22Rv1 (cell line): Measurements from ENCODE around the gene CDK11A.

ENCODE experiments used
- H3K27ac ChIP-seq: fragments of 450-650 bp; 2 replicates; pipeline ENCODE4 v1.5.1; 2017
- ZFX ChIP-seq: fragments of 450-650 bp; IDR thresholded peaks from 2 replicates; pipeline ENCODE4 v1.6.1; 2017; ENCODE audit warnings: antibody characterized with exemption, borderline replicate concordance
- TF ChIP-seq, protein P1 (sequence below): fragments of 450-650 bp; IDR thresholded peaks from 2 replicates; pipeline ENCODE4 v1.5.1; 2017; ENCODE audit warnings: mild to moderate bottlenecking

The CDK11A gene

GRCh38 chr1:1763657-1764621 lies 39.8 kb upstream of the CDK11A start:
- H3K27ac ChIP-seq, result peak overlapping the region; percentile 47

GRCh38 chr1:1761504-1762376 lies 37.6 kb upstream of the CDK11A start:
- TF ChIP-seq ZFX, result no peak
- TF ChIP-seq, protein P1, sequence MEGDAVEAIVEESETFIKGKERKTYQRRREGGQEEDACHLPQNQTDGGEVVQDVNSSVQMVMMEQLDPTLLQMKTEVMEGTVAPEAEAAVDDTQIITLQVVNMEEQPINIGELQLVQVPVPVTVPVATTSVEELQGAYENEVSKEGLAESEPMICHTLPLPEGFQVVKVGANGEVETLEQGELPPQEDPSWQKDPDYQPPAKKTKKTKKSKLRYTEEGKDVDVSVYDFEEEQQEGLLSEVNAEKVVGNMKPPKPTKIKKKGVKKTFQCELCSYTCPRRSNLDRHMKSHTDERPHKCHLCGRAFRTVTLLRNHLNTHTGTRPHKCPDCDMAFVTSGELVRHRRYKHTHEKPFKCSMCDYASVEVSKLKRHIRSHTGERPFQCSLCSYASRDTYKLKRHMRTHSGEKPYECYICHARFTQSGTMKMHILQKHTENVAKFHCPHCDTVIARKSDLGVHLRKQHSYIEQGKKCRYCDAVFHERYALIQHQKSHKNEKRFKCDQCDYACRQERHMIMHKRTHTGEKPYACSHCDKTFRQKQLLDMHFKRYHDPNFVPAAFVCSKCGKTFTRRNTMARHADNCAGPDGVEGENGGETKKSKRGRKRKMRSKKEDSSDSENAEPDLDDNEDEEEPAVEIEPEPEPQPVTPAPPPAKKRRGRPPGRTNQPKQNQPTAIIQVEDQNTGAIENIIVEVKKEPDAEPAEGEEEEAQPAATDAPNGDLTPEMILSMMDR, result no peak

More at GRCh38 chr1:1763657-1764621, 39.8 kb upstream of the CDK11A start:
- TF ChIP-seq ZFX, result no peak

DNA sequence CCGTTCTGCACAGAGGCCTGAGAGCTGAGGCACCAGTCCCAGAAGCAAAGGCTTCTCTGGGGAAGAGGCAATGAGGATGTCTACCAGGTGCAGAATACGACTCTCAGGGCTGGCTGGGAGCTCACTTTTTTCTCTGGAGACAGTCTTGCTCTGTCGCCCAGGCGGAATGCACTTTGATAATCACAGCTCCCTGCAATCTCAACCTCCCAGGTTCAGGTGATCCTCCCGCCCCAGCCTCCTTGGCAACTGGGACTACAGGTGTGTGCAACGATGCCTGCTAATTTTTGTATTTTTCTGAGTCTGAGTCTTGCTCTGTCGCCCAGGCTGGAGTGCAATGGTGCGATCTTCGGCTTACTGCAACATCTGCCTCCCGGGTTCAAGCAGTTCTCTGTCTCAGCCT lies 36.6 kb upstream of the CDK11A start:
- no peak for TF ChIP-seq ZFX
- TF ChIP-seq, protein P1, result no peak
- peak overlapping the region; percentile 81; the same call in 1 of the 2 replicates for H3K27ac ChIP-seq

More at GRCh38 chr1:1761504-1762376, 37.6 kb upstream of the CDK11A start:
- peak overlapping the region; percentile 81; the same call in 1 of the 2 replicates for H3K27ac ChIP-seq

- peak overlapping the region; percentile 81; the same call in 1 of the 2 replicates for H3K27ac ChIP-seq
- TF ChIP-seq, protein P1, result no peak
- TF ChIP-seq ZFX, result no peak
These were observed 36.1 kb upstream of the CDK11A start for GRCh38 chr1:1760345-1760650.

DNA sequence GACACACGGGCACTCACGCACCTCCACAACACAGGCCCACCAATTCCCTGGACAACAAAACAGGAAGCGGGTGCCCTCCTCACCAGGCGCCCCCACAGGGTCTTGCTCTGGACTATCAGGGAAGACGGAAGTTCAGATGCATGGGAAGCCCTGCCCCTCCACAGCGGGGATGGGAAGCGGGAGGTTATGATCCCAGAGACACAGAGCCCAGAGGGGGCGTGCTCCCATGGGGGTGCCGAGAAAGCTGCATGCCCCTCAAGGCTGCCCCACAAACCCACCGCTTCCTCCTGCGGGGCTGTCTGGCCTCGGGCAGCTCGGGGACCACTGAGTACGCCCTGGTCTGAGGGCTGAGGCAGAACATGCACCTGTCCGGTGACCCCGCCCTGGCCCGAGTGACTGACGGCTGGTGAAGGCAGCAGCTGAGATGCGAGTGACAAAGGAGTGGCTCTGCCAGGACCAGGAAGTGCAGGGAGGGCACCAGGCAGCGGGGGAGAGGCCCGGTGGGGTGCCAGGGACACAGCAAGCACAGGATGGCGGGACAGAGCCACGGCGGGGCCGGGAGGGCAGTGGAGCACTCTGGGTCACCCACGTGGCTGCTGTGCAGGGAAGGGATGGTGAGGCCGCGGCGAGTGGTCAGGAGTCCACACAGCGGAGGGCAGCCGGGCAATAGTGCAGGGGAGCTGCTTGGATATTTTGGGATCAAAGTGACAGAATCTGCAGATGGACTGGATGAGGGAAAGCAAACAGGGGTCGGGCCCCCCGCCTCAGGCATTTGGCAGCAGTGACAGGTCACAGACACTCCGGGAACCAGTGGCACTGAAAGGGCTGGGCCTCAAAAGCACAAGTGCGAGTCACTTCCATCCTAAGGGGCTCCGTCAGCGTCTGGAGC lies 35.5 kb upstream of the CDK11A start:
- TF ChIP-seq ZFX, result no peak
- TF ChIP-seq, protein P1, result no peak
- H3K27ac ChIP-seq, result peak overlapping the region; percentile 81

DNA sequence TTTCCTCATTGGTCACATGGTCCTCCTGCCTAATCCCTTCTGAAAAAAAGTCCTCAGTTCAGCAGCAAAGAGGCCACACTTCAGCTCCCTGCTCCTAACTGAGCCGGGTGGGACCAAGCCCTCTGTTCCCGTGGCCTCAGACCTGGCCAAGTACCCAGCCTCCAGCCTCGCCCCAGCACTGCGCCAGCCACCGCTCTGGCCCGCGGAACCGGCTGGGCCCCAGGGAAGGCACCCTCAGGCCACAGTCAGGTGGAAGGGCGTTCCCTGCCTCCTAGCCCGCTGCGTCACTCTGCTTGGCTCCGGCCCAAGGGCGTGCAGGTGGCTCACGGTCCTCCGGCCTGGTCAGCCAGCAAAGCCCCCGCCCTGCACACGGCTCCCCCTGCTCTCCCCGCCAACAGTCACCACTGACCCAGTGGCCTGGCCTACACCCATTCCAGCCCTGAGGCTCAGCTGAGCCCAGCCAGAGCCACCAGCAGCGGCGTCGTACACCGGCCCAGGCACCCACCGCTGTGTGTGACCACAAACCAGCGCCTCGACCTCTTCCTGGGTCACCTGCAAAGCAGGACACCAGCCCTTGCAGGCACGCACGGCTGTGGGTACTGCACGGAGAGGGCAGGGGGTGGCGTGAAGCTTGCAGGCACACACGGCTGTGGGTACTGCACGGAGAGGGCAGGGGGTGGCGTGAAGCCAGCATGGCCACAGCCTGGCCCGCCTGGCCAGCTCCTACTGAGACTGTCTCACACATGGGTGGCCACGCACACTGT lies 34.7 kb upstream of the CDK11A start:
- H3K27ac ChIP-seq, result peak overlapping the region; percentile 81
- TF ChIP-seq, protein P1, result no peak
- no peak for TF ChIP-seq ZFX
